ENCODE results near the gene UBE2D2.
A peak's percentile ranks its signal among the peaks of the same experiment; 100 is the strongest.

The UBE2D2 gene

GRCh38 chr5:139636975-139637408 is 75.9 kb downstream of the UBE2D2 start:
- peak; percentile 80 for DNase-seq

DNA sequence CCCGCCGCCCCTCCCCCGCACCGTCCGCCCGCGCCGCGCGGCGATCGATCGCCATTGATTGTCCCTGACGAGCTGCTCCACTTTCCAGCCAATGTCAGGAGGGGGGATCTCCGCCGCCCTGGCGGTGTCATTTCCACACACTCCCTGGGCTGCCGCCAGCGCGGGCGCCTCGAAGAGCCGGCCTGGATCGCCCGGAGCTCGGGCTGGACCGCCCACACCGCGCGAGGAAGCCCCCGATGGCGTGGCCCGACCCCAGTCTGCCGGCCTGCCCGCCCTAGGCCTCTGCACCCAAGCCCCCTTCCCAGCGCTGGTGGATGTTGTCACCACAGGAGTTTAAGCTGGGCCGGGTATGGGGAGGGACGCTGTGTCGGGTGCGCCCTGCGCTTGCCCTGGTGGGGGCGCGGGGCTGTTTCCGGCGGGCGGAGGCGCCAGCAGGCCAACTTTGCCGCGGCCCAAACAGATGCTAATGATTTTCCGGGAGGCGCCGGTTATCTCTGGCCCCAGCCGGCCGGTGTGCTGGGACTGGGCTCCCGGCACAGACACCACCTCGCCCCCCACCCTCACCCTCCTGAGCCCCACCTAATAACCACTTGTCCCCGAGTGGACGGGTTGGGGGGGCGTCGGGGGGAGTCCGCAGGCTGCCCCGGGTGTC is 76.4 kb downstream of the UBE2D2 start:
- DNase-seq: peak; percentile 93

DNA sequence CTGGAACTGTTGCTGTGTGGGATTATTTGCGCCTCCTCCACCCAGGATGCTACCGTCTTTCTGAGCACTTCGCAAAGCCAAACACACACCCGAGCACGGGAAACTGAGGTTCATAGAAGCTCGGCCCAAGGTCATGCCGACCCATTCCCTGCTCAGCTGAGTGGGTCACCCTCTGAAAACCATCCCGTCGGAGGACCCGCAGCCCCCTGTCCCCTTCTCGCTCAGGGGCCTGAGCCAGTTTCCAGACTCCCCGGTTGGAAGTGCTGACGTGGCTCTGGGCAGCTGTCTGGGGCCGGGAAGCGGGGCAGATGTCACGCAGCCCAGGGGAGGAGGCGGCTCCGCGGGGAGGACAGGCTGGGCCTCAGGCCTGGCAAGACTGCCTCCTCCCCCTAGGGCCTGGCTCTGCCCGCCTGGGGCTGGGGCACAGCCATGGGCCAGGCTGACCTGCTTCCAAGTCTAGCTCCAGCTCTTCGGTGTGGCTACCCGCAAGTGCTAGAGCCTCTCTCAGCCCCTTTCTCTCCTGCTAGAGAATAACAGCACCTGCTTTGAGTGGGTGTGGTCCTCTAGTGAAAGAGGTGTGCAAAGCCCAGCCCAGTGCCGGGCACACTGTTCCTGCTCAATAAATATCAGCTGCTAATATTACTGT is 77.1 kb downstream of the UBE2D2 start:
- peak; percentile 65 for DNase-seq

DNA sequence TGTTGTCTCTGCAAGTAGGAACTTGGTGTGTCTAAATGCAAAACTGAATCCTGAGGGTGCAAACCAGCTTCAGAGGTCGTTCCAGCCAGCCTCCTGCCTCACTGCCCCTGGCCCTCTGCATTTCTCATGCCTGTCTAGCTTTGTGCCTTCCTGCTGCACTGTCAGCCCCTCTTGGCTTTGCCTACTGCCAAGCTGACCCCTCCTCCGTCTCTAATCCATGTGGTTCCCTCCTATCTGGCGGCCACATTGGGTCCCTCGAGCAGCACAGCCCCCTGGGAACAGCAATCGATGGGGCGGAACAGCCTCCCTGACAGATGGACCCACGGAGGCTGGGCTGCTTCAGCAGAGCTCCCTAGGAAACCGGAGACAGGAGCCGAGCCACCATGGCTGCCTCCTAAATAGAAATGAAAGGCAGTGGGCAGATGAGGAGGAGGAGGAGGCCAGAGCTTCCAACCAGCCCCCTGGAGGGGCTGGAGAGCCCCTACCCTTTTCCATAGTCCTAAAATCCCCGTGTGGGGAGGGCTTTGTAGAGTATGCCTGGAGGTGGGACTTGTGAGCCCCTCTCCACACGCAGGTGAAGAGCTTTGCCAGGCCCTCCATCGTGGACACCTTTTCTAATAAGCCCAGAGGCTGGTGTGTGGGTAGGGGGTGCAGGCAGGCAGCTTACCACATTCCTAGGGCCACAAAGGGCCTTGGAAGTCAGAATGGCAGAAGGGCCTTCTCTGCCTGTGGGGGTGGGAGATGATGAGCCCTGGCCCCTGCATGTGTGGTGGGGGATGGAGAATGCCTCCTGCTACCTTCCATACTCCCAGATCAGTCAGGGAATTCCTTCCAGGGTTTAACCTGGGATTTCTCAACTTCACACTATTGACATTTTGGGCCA is 77.8 kb downstream of the UBE2D2 start:
- no peak for DNase-seq

DNA sequence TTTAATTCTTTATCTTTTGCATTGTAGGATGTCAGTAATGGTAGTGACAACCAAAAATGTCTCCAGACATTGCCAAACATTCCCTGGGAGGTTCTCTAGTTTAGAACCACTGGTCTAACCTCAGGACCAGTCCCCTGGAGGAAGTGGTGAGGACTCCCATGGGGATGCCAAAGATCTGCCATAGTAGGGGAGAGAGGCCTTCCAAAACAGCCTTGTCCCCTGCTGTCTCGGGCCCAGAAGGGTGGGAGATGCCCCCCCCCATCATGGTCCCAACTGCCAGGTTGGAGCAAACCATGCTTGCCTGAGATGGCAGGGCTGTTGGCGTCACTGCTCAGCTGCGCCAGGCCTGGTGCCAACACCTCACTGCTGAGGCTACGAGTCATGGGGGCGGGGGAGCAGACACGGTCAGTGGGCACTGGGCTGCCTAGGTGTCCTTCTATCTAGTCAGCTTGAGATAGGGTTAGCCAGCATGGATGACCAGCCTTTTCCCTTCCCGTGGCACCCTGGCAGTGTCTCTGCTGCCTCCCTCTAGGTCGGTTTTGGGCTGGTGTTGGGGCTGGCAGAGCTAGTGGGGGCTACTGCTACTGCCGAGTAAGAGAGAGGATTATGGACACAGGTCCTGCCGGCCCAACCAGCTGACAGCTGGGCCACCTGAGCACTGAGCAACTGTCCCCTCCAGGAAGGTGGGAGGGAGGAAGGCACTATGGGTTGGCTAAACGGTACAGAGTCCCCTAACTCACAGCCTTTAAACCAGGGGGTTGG is 78.7 kb downstream of the UBE2D2 start:
- DNase-seq: no peak

DNA sequence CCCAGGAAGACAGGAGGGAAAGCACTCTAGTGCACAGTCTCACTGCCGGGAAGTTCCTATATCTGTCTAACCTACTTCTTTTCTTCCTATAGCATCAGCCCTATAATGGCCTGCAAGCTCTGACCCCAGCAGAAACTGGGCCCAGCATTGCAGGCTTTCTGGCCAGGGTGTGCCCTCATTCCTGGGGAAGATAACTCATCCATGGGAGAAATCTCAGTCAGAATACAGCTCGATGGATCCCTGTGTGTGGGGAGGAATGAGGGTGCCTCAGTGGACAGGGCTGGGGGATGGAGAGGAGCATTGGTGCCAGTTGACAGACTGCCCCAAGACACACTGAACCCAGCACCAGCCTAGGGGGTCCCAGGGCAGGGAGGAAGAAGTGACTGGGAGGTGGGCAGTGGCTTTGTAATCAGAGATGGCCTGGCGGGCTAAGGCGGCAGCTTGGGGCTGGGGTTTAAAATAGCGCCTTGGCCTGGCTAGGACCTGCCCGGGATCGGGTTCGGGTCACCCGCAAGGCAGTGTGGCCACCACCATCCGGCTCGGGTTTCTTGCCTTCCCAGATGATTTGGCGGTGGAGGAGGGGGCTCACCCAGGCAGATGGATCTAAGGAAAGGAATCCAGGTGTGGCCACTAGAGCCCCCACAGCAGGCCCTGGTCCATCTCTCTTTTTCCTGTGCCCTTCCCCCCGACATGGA is 79.4 kb downstream of the UBE2D2 start:
- DNase-seq: no peak

DNA sequence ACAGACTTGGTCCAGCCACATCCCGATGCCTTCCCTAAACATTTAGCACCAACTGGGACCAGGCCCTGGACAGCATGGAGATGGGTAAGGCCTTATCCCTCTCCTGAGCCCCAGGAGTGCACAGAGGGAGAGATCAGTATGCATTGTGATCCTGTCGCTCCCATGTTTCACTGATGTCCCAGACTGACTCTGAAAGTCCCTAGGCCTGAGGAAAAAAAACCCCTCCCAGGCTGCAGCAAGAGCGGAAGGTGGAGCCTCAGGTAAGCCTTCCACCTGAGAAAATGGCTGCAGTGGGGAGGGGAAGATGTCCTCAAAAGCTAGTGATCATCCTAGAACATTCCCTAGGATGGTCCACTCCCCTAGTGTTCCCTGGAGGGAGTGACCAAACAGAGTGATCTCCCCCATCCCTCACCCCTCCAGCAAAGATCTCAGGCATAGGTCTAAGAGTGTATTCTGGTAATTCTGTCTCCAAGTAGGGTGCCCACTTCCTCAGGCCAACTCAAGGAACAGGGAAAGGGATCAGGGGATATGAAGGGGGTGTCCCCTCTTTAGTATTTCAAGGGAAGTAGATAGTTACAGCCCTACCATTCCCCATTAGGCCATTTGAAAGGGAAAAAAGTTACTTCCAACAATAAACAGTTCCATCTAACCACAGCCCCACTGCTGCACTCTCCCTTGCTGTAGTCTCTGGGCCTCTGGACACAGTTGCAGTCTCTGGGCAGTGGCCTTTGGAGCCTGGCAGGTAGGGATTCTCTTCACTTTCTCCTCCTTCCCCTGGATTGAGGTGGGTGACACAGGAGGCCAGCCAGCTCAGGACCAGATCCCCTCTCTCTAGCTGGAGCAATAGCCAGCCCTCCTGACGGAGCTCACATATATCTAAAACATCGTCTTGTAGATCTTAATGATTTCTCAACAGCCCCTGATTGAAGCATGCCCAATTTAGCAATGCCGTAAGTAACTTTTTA is 80.3 kb downstream of the UBE2D2 start:
- DNase-seq: no peak

DNA sequence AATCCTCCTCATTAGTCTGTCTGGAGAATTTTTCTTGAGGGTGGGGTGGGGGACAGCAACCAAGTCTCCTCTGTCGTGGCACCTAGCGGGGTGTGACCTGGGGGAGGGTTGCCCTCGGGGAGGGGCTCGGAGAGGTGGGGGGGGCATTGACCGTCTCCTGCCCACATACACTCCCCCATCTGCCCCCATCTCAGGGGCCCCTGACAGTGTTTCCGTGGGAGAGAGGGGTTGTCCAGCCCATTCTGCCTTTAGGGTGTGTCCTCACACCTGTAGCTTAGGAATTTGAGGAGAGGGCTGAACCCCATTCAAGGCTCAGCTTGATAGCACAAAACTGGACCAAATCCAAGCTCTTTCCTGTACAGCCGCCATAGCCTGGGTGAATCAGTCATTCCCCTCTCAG is 81.1 kb downstream of the UBE2D2 start:
- DNase-seq: no peak

DNA sequence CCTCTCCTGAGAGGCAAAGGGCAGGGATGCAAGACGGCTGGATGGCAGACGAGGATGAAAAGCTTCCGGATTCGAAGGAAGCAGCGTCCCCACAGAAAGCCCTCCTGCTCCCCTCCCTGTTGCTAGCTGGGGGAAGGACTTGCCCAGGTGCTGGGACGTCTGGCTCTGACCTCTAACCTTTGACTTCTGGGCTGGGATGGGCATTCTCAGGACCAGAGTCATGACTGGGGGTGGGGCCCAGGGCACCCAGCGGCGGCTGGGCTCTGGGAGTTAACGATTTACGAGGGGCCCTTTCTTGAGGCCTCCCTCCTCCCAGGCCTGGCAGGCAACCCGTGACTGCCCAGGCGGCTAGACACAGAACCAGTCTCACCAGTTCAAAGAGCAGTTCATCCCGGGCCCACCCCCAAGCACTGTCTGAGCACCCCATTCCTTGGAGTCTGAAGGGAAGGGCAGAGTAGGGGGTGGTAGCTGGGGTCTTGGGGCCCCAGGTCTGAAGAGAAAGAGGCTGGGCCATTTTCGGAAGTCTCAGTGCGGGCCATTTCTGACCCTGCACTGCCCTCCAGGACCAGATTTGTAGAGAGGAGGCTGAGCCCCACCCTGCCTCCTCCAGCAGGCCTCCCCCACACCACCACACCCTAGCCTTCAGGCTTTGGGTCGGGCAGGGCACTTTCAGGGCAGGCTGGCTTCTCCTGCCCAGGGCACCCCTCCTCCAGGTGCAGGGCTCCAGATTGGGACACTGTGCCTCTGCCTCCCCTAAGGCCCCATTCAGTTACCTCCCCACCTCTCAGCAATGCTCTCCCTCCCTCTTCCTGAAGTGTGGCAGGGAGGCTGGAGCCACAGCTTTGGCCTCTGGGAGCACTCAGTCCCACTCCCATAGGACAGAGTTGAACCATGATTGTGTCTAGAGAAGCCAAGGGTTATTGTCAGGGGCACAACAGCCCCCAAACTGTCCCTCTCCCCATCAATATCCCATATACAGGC is 82.0 kb downstream of the UBE2D2 start:
- no peak for DNase-seq

DNA sequence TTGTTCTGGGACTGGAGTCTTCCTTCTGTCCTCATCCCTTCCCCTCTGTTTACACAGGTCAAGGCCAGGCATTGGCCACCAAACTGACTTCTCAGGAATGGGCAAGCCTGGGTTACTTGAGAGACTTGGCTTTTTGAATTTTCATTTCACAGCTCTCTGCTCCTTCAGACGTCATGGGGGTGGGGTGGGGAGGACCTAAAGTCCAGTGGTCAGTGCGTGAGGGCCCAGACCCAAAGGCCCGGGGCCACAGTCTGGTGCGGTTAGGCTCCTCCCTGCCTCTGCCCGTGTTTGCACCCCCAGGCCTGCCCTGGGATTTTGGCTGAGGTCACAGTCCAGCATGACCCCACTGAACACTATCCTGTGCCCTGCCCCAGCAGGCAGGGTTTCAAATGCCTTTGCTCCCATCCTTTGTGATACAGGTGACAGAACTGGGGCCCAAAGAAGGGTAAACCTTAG is 82.9 kb downstream of the UBE2D2 start:
- DNase-seq: no peak

- no peak for DNase-seq
Measured at GRCh38 chr5:139644646-139645429, 83.7 kb downstream of the UBE2D2 start.

DNA sequence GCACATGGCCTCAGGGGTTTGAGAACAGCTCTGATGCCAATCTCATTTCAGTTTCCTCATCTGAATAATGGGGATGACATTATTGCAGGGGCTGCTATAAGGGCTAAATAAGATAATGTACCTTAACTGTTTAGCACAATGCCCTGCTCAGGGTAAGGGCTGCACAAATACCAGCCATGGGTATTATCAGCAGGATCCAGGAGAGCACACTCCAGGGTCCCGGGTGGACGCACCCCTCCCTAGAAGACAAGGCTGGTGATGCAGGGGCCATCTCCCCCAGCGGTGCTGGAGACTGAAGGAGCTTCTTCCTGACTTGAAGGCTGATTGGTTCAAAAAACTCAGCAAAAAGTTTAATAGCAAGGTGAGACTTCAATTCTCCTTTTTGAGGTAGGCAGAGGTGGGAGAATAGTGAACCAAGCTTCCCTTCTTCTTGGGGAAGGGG is 84.3 kb downstream of the UBE2D2 start:
- DNase-seq: no peak

DNA sequence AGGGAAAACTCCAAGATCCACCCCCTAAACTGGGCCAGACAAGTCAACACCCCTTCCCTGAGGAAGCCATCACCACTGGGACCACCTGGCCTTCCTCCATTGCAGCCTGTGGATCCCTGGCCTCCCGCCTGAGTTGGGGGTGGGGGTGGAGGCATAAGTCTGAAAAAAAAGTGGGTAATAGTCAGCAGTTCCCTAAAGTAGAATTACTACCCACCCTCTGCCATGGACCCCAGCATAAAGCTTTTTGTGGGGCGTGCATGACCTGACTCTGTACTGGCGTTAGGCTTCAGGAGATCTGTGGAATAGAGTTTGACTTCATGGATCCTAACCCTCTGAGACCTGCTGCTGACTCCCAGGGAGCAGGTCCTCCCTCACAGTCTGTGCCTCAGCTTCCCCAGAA is 85.0 kb downstream of the UBE2D2 start:
- DNase-seq: no peak

- peak; percentile 83 for DNase-seq
Measured at GRCh38 chr5:139646912-139647505, 85.9 kb downstream of the UBE2D2 start.

- DNase-seq: peak; percentile 79
Measured at GRCh38 chr5:139647506-139648204, 86.5 kb downstream of the UBE2D2 start.

DNA sequence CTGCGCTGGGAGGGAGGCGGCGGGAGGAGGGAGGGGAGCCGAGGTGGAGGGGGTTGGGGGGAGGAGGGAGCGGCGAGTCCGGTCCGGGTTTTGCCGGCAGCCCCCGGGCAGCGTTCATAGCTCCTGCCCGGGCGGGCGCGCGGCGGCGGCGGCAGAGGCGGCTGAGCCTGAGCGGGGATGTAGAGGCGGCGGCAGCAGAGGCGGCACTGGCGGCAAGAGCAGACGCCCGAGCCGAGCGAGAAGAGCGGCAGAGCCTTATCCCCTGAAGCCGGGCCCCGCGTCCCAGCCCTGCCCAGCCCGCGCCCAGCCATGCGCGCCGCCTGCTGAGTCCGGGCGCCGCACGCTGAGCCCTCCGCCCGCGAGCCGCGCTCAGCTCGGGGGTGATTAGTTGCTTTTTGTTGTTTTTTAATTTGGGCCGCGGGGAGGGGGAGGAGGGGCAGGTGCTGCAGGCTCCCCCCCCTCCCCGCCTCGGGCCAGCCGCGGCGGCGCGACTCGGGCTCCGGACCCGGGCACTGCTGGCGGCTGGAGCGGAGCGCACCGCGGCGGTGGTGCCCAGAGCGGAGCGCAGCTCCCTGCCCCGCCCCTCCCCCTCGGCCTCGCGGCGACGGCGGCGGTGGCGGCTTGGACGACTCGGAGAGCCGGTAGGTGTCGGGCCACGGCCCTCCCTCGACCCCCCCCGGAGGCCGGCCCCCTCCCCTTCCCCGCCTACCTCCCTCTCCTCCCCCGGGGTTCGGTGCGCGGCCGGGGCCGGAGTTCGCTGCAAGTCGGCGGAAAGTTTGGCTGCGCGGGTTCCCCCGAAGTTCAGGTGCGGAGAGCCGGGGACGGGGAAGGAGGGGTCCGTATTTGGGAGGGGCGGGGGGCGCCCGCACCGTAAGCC is 87.3 kb downstream of the UBE2D2 start, which contains the start of gene CXXC5:
TSS of gene CXXC5 (plus strand) at position 145 of the 877 bp plus-strand sequence. CDS start 32,175 bp downstream, outside the sequence.
- peak; percentile 90 for DNase-seq

Data from OCI-M1 (cell line).